AG04450 (cell line): ENCODE results near the gene SAMD13. TPM values are rescaled to one million over a fixed set of nuclear protein-coding genes. Genes with fewer than 3 reads are reported as not detected.

Source experiments
- CTCF ChIA-PET: fragments of 300-600, 350-600 bp; formaldehyde crosslinking; extraction: SDS; loops from one replicate; lab custom pipeline; 2022; ENCODE audit warnings: antibody characterized with exemption, inconsistent platforms; lab: Charles Lee
- POLR2A ChIA-PET: fragments of 350-600 bp; formaldehyde crosslinking; extraction: SDS; loops from one replicate; lab custom pipeline; 2021; ENCODE audit warnings: antibody characterized with exemption, inconsistent platforms; lab: Yijun Ruan, JAX
- DNase-seq: peaks from one replicate; pipeline ENCODE4 v3.0.0-alpha.2; 2011; ENCODE audit warnings: low read depth, low spot score
- H3K27ac ChIP-seq: one replicate; pipeline ENCODE4 v1.5.1; 2012; ENCODE audit warnings: low read depth, low read length, control low read depth
- H3K27me3 ChIP-seq: one replicate; pipeline ENCODE4 v1.6.0; 2012; ENCODE audit warnings: low read length; ENCODE audit not compliant: control insufficient read depth, insufficient read depth
- H3K4me3 ChIP-seq: 2 replicates; pipeline ENCODE4 v1.5.1; 2011; ENCODE audit warnings: mild to moderate bottlenecking, low read depth, low read length, control low read depth
- H3K9me3 ChIP-seq: 2 replicates; pipeline ENCODE4 v1.5.1; 2012; ENCODE audit warnings: low read length; ENCODE audit not compliant: control insufficient read depth, insufficient read depth
- polyA plus RNA-seq: library from polyadenylated mRNA; depleted of rRNA; stranded (reverse); fragments of >200 nt; gene quantifications from 2 replicates; pipeline ENCODE4 v1.2.3, GENCODE V29; 2011
- TF ChIP-seq, protein P1 (sequence below): IDR thresholded peaks from 2 replicates; pipeline ENCODE4 v1.5.1; 2011; ENCODE audit warnings: low read depth, low read length, control low read depth, inconsistent platforms

The SAMD13 gene
- polyA plus RNA-seq, 1 experiment: 1.0 TPM

GRCh38 chr1:84330125-84330984, 28.8 kb downstream of the SAMD13 start:
- ChIA-PET CTCF (no interaction called here), POLR2A (no interaction called here)
- TF ChIP-seq, protein P1, sequence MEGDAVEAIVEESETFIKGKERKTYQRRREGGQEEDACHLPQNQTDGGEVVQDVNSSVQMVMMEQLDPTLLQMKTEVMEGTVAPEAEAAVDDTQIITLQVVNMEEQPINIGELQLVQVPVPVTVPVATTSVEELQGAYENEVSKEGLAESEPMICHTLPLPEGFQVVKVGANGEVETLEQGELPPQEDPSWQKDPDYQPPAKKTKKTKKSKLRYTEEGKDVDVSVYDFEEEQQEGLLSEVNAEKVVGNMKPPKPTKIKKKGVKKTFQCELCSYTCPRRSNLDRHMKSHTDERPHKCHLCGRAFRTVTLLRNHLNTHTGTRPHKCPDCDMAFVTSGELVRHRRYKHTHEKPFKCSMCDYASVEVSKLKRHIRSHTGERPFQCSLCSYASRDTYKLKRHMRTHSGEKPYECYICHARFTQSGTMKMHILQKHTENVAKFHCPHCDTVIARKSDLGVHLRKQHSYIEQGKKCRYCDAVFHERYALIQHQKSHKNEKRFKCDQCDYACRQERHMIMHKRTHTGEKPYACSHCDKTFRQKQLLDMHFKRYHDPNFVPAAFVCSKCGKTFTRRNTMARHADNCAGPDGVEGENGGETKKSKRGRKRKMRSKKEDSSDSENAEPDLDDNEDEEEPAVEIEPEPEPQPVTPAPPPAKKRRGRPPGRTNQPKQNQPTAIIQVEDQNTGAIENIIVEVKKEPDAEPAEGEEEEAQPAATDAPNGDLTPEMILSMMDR: no peak
- H3K27me3 ChIP-seq: no peaks in the 10 kb centered on the region
- DNase-seq: no peak
- H3K4me3 ChIP-seq: no peak overlapping the region
- no peaks in the 10 kb centered on the region for H3K9me3 ChIP-seq
- no peak overlapping the region for H3K27ac ChIP-seq

DNA sequence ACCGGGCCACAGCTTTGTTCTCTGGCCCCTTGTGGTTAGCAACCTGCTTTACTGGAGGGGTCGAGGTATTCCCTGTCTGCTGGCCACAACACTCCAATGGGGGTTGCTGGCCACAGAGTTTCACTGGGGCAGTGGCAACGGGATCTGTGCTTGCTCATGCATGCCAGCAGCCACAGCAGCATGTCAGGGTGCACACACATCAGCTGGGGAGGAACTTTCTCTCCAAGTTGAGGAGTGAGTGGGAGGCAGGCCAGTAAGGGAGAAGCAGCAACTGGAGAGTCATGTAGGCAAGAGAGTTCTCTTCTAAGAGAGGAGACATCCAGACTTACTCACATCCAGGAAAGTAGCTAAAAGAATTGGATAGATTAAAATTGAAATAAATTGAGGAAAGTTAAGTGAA, 38.0 kb downstream of the SAMD13 start:
- Histone ChIP-seq H3K9me3 (peaks cover 3% of the 10 kb centered on the region; the same call in 1 of the 2 replicates), H3K27ac (no peak overlapping the region), H3K4me3 (no peak overlapping the region), H3K27me3 (no peaks in the 10 kb centered on the region)
- ChIA-PET POLR2A (no interaction called here), CTCF (interaction anchor here (0.6 kb wide), 2 partner anchors 20 to 94 kb away, joined by 3 read pairs; no protein-coding TSS in a partner anchor)
- DNase-seq: no peak
- TF ChIP-seq, protein P1: no peak

DNA sequence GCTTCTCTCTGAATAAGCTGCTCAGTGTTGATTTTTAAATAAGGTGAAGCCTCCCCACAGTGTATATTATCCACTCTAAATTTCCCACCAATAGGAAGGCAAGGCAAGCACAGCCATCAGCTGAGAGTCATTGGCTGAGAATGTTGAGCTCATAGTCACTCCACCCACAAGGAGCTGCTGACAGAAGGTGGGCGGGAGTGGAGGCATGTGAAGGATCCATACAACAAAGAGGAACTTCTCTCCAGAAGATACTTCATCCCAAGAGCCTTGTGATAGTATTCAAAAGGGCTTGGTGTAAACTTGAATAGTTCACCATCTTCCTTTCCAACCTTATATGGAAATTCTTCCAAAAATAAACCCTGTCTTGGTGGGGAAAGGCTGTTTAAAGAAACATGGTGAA, 42.8 kb downstream of the SAMD13 start:
- no peak overlapping the region for H3K27ac ChIP-seq
- no peaks in the 10 kb centered on the region for H3K27me3 ChIP-seq
- CTCF ChIA-PET: no interaction called here
- H3K4me3 ChIP-seq: no peak overlapping the region
- H3K9me3 ChIP-seq: no peaks in the 10 kb centered on the region
- POLR2A ChIA-PET: no interaction called here
- TF ChIP-seq, protein P1: no peak
- no peak for DNase-seq

DNA sequence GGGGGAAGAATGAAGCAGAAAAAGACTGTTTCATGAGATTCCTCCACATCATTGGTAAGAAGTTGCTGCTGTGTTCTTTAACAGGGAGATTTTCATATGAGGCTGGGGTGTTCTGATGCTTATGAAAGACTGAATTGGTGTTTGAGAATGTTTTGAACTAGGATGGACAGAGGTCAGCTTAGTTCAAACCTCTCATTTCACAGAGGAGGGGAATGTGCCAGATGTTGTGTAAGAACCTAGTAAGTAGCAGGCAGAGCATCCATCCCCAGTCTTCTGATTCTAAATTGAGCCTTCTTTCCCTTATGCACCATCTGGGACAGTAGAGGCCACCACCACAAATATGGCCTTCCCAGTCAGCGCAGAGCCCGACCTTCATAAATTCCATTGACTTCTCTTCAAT, 43.7 kb downstream of the SAMD13 start:
- ChIA-PET POLR2A (interaction anchor here (0.6 kb wide), 1 partner anchor 43 kb away, joined by 10 read pairs; no protein-coding TSS in a partner anchor), CTCF (no interaction called here)
- Histone ChIP-seq H3K9me3 (no peaks in the 10 kb centered on the region), H3K27me3 (no peaks in the 10 kb centered on the region), H3K4me3 (no peak overlapping the region), H3K27ac (no peak overlapping the region)
- TF ChIP-seq, protein P1: no peak
- no peak for DNase-seq

GRCh38 chr1:84347271-84347931, 45.9 kb downstream of the SAMD13 start:
- TF ChIP-seq, protein P1: no peak
- Histone ChIP-seq H3K9me3 (no peaks in the 10 kb centered on the region), H3K27ac (no peak overlapping the region), H3K4me3 (no peak overlapping the region), H3K27me3 (no peaks in the 10 kb centered on the region)
- no peak for DNase-seq
- ChIA-PET CTCF (no interaction called here), POLR2A (no interaction called here)
